HG03432 (cell line): ENCODE data around the gene RLBP1.
A peak's percentile ranks its signal among the peaks of the same experiment; 100 is the strongest.
"Not testable (repeated sequence)": the region's sequence is repeated elsewhere in the genome, so short reads cannot be mapped to it uniquely, and the experiment has no call there.

ENCODE experiments used
- ATAC-seq: cut with Tn5 transposase; IDR thresholded peaks from one replicate; pipeline ENCODE4 v1.9.1; 2021; ENCODE audit warnings: mild to moderate bottlenecking, moderate library complexity; ENCODE audit not compliant: unreplicated experiment

Gene RLBP1

GRCh38 chr15:89221543-89221942 is at the start of gene RLBP1:
TSS of gene RLBP1 (minus strand) at chr15:89221579. CDS start at chr15:89218975, 2,604 bp downstream.
- ATAC-seq = no peak

- not testable (repeated sequence) for ATAC-seq
These were observed 28.8 kb upstream of the RLBP1 start for GRCh38 chr15:89250142-89250541.

- no peak for ATAC-seq
These were observed 27.2 kb upstream of the RLBP1 start for GRCh38 chr15:89248584-89248983.

GRCh38 chr15:89247446-89247845 is 26.1 kb upstream of the RLBP1 start:
- ATAC-seq = no peak

GRCh38 chr15:89244574-89244903 is 23.2 kb upstream of the RLBP1 start:
- peak; percentile 23 for ATAC-seq

GRCh38 chr15:89243691-89244573 is 22.6 kb upstream of the RLBP1 start, which contains the start of gene FANCI:
TSS of gene FANCI (plus strand) at chr15:89243979. CDS start at chr15:89247648, 3,669 bp downstream.
- peak; percentile 95 for ATAC-seq

GRCh38 chr15:89243046-89243690 is 21.8 kb upstream of the RLBP1 start:
- no peak for ATAC-seq

GRCh38 chr15:89239883-89240810 is 18.8 kb upstream of the RLBP1 start:
- ATAC-seq = not testable (repeated sequence)

GRCh38 chr15:89231832-89232231 is 10.5 kb upstream of the RLBP1 start:
- ATAC-seq = no peak

GRCh38 chr15:89230277-89230676 is 8.9 kb upstream of the RLBP1 start:
- ATAC-seq = no peak

- ATAC-seq = no peak
These were observed 6.0 kb upstream of the RLBP1 start for GRCh38 chr15:89227425-89227824.

- ATAC-seq = no peak
These were observed 5.2 kb upstream of the RLBP1 start for GRCh38 chr15:89226359-89227221.

- ATAC-seq = no peak
These were observed 4.2 kb upstream of the RLBP1 start for GRCh38 chr15:89225588-89225987.

GRCh38 chr15:89218531-89218930 is 2.8 kb downstream of the RLBP1 start:
- no peak for ATAC-seq

GRCh38 chr15:89217686-89218376 is 3.5 kb downstream of the RLBP1 start:
- ATAC-seq = no peak

- no peak for ATAC-seq
These were observed 4.3 kb downstream of the RLBP1 start for GRCh38 chr15:89217031-89217430.

- ATAC-seq = no peak
These were observed 5.8 kb downstream of the RLBP1 start for GRCh38 chr15:89215627-89216026.

GRCh38 chr15:89211678-89212170 is 9.7 kb downstream of the RLBP1 start:
- ATAC-seq = no peak

GRCh38 chr15:89209057-89209456 is 12.3 kb downstream of the RLBP1 start:
- ATAC-seq = no peak
